GM19468 (cell line): ENCODE measurements around the gene CHKA.
A peak's percentile ranks its signal among the peaks of the same experiment; 100 is the strongest.

Experiments used
- ATAC-seq: cut with Tn5 transposase; IDR thresholded peaks from one replicate; pipeline ENCODE4 v1.9.1; 2021; ENCODE audit warnings: mild to moderate bottlenecking, moderate library complexity, moderate number of reproducible peaks; ENCODE audit not compliant: unreplicated experiment; ENCODE audit errors: extremely low read depth

The CHKA gene

DNA sequence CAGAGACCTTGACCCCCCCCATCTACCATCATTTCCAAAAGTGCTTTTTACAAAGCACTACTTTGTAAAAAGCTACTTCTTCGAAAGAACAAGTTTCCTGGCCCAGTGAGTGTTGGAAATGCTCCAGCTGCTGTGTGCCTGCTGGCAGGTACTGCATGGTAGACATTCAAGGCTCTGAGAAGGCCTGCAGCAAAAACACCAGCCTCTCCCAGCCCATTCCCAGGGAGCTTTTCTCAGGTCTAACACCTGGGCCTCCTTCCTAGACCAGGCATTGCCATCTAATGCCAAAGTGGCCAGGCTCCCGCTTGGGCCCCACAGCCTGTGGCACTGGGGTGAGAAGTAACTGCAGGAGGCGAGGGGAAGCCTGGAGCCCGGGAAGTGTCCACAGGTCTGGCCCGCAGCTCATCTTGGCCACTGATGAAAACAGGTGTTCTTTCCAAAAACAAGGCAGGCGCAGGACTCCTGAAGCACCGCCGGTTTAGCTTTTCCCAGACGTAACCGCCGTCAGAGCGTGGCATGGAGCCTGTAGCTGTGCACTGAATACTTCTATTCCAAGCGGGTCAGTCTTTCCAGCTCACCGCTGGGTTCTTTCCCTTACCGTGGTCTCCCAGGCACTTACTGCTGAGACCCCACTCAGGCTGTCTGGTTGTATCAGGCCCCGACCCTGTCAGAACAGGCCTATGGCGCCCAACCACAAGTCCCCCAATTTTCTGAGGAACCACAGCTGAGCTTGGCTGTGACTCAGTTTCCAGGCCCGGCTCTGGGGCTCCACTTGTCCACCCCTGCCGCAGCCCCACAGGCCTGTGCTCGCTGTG is 83.6 kb downstream of the CHKA start:
- no peak for ATAC-seq

DNA sequence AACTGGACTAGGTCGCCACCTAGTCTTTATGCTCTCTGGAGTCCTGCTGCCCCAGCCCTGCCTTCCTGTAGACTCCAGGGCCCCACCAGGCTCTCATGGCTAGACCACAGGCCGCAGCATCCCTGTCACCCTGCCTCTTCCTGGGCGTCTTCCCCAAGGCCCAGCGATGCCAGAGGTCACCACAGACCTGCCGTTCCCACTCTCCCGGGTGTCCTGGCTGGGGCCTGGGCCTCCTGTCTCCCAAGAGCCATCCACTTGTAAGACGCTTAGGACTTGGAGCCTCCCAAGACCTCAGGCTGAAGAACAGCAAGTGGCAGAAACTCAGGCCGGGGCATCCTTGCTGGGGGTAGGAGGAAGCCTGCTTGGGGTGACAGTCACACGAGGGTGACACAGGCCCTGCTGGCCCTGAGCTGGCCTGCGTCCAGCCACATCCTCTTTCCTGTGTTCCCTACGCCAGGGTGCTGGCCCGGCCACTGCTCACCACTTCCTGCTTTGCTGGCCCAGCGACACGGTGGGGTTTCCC is 84.4 kb downstream of the CHKA start:
- ATAC-seq, result no peak

DNA sequence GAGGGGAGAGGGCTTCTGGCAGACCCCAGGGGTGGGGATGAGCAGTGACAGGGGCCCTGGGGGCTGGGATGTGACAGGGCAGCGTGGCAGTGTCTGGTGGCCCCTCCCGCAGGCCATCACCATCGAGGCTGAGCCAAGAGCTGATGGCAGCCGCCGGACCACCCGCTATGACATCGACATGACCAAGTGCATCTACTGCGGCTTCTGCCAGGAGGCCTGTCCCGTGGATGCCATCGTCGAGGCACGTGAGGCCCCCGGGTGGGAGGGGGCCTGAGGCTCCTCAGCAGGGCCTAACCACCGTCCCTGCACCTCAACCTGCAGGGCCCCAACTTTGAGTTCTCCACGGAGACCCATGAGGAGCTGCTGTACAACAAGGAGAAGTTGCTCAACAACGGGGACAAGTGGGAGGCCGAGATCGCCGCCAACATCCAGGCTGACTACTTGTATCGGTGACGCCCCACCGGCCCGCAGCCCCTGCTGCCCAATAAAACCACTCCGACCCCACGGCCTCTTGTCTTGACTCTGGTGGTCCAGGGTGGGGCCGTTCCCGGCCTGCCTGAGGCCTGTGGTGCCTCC is 85.0 kb downstream of the CHKA start:
- ATAC-seq, result no peak

DNA sequence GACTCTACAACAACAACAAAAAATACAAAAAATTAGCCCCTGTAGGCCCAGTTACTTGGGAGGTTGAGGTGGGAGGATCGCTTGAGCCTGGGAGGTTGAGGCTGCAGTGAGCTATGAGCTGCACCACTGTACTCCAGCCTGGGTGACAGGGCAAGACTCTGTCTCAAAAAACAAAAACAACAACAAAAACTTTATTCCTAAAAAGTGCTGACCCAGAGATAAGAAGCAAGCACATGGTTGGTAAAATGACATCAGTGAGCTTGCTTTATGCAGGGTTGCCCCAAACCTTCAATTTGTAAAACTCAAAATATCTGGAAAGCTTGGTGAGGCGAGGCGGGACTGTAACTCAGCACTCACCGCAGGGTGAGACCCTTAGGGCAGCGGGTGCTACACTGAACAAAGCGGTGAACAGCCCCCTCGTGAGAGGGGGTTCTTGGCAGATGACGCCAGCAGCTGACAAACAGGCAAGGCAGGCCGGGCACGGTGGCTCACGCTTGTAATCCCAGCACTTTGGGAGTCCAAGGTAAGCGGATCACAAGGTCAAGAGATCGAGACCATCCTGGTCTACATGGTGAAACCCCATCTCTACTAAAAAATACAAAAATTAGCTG is 85.8 kb downstream of the CHKA start:
- no peak for ATAC-seq

DNA sequence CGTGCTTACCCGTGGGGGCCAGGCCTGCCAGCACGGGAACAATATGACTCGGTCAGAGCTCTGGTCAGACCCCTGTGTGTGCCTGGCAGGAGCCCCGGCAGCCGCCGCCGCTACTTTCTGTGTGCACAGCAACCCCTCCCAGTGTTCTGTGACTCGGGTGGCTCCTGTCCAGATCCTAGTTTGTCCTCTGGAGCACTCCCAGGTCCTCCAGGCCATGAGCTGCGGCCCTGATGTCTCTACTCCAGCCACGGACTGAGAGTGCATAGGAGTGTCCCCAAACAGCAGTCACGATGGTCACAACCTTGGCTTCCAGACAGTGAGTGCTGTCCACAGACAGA is 87.5 kb downstream of the CHKA start:
- no peak for ATAC-seq

DNA sequence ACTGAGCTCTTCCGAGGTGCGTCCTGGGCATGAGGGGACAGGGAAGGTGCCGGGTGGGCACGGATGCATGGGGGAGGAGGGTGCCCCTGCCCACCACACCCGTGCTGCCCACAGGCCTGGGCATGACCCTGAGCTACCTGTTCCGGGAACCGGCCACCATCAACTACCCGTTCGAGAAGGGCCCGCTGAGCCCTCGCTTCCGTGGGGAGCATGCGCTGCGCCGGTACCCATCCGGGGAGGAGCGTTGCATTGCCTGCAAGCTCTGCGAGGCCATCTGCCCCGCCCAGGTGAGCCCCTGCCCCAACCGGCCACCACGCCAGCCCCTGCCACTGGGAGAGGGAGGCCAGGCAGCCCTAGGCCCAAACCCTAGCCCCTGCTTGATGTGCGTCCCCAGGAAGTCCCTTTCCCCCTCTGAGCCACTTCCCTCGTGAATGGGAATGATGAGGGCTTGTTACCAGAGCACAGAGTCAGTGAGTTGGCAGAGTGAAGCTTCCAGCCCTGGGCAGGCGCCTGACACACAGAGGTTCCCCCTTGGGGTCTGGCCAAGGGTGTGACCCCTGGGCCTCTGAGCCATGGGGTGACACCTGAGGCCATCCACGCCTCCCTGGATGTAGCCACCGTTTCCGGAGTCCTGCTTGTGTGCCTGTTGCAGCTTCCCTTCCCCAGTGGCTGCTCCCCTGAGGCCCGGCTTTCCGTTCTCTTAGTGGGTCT is 88.0 kb downstream of the CHKA start:
- ATAC-seq, result no peak

DNA sequence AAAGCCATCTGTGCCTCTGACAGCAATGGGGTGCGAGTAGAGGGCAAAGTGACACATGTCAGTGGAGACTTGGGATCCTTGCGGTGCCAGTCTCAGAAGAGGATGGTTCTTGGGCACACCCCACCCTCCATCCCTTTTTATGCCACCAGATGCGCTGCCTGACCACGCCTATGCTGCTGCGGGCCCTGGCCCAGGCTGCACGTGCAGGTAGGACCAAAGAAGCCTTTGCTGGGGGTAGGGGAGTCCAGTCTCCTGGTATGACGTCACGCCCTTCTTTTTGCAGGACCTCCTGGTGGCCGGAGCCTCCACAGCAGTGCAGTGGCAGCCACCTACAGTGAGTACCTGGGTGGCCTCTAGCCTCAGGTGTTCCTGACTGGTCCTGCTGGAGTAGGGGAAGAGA is 89.2 kb downstream of the CHKA start:
- no peak for ATAC-seq

DNA sequence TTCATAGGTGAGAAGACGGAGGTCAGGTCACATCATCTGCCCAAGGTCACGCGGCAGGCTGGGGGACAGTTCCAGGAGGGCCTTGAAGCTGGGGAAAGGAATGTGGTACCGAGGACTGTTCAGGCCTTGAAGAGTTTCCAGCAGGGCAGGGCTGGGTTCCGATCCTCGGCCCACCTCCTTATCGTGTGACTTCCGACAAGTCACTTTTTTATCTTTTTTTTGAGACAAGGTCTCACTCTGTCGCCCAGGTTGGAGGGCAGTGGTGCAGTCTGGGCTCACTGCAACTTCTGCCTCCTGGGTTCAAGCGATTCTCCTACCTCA is 90.1 kb downstream of the CHKA start:
- ATAC-seq, result no peak

DNA sequence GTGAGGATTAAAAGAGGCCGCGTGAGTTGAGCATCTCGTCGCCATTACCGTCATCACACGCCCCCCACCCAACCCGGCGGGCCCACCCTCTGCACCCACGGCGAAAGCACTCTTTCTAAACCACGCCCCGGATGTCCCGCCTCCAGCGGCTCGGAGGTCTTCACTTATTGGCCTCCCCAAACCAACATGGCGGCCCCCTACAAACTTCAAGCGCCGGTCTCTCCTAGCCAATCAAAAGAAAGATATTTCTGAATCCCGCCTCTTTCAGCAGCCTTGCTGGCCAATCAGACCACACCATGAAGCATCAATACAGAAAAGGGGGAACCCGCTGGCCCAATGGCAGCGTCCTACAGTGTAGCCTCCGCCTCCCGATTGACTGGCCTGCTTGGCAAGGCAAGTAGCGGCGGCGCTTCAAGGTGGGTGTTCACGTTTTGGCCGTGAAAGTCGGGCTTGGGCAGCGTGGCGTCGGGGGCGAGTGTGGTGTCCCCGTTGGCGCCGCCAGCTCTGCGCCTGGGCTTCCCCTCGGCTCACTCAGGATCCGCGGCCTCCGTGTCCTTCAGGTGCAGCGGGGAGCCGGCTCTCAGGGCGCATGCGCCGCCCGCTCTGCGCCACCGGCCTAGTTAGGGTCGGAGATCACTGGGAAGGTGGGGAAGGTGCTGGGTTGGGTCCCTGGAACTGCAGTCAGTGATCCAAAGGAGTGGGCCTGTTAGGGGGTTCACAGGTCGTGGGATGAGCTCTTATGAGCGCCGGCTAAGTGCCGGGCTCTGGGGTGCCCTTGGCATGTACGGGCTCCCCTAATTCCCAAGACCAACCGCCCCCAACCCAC is 90.7 kb downstream of the CHKA start, which contains the start of gene NDUFS8:
TSS of gene NDUFS8 (plus strand) at position 364 of the 826 bp plus-strand sequence. CDS start 1,471 bp downstream, outside the sequence.
- peak; percentile 89 for ATAC-seq

DNA sequence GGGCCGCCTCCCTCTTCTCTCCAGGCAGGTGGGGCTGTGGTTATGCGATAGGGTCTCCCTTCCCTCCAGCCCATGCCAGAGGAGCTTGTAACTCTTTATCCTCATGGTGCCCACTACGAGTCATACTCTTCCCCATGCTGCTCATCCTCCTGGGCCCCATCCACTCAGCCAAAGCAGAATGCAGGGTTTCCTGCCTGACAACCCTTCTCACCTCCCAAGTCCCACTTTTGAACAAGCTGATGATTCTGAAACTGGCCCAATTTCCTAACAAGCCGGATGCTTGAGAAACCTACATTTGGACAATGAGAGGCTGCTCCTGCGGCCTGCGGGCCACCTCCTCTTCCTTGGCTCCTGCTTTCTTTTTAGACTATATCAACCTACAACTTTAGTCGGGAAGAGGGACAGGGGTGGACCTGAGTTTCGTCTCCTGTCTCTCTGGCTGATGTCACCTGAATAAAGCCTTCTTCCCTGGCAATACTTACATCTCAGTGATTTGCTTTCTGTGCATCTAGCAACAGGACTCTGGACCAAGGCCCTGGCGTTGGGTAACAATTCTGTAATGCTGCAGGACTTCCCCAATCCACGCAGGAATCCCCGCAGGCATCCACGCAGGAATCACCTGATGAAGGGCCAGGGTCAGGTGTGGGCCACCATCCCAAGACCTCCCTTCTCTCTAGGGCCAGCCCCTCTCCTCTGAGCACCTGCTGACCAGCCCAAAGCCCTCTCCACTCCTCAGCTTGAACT is 92.2 kb downstream of the CHKA start:
- ATAC-seq, result no peak

DNA sequence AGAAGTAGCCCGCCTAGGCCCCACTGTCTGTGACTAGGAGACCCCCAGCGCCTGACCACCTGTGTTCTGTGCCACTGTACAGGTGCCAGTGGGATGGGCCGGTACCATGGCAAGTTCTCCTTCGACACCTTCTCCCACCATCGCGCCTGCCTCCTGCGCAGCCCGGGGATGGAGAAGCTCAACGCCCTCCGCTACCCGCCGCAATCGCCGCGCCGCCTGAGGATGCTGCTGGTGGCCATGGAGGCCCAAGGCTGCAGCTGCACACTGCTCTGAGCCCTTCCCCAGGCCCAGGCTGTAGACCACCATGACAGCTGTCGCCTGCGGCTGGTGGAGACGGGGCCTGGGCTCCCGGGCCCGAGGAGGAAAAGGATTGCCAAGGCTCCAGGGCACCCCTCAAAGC is 93.5 kb downstream of the CHKA start:
- ATAC-seq, result no peak

DNA sequence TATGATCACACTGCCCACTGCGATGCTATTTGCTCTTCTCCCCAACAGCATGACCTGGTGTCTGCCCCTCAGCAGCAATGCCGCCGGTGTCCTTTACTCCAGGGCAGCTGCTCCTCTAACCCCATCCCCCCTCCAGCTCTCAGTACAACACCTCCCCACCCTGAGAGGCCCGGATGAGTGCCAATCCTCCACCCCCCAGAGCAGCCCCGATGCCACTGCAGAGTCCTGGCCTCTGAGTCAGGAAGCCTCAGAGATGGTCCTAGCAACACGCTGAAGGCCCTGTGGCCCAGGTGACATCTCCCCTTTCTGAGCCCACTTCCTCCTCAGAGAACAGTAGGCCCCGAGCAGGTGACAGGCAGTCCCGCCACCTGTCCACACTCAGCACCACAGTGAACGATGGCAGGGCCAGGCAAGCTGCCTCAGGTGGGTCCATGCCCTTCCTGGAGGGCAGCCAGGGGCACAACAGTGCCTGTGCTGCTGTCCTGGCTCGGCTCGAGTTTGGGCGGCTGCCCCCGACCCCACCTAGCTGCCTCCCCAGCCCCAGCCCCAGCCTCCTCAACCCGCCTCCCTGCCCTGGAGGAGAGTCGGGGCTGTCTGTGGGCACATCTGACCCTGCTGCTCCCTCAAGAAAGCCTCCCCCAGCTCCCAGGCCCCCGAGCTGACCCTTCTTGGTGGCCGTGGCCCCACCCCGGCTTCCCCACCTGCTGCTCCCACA is 94.6 kb downstream of the CHKA start:
- ATAC-seq, result no peak

DNA sequence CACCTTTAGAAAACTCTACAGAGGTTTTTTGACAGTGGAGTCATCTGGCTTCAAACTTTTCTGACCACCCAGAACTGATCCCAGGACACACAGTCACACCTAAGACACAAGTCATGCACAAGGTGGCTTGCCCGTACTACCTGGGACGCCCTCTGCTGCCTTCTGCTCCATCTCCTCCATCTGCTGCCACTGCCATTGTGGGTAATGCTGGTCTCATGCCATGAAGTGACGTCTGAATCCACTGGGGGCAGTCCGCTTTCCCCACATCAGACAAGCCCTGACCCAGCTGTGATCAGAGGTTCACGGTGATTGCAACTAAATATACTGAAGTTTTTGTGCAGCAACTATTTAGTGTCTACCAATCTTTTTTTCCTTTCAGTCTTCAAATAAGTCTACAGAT is 96.1 kb downstream of the CHKA start:
- ATAC-seq, result no peak

DNA sequence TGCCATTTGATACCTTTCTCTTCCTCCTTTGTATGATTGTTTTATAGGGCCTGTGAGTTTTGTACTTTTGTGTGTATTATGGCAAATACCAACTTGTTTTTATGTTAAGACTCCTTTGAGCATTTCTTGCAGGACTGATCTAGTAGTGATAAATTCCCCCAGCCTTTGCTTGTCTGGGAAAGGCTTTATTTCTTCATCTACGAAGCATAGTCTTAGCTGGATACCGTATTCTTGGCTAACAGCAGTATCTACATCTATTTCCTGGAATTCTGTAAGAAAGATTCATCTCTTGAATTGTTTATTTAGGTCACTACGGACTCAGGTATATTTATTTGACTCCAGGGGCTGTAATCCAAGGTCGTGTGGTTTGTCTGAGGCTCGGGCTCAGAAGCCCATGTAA is 96.7 kb downstream of the CHKA start:
- no peak for ATAC-seq

DNA sequence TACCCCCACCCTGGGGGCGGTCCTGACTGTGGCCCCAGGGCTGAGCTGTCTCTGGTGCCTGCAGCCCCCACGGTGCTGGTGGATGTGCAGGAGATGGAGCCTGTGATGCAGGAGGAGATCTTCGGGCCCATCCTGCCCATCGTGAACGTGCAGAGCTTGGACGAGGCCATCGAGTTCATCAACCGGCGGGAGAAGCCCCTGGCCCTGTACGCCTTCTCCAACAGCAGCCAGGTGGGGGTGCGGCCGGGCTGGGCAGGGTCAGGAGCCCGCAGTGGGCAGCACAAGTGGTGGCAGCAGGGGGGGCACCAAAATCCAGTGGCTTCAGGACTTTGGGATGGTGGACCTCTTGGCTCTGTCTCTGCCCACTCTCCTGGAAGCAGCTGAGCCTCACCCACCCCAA is 98.7 kb downstream of the CHKA start:
- ATAC-seq, result no peak

DNA sequence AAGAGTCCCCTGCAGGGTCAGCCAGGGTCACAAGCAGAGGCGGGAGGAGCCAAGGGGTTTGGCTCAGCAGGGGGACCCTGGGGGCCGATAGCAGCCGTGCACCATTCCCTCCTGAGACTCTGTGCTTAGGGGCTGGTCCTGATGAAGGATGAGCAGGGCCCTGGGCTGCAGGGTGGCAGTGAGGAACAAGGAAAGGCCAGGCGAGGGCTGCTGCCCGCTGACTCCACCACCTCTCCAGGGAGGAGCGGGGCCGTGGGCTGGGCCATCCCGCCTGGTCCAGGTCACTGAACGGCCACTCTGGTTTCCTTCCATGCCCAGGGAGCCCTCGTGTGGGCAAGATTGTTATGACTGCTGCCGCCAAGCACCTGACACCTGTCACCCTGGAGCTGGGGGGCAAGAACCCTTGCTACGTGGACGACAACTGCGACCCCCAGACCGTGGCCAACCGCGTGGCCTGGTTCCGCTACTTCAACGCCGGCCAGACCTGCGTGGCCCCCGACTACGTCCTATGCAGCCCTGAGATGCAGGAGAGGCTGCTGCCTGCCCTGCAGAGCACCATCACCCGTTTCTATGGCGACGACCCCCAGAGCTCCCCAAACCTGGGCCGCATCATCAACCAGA is 99.9 kb downstream of the CHKA start:
- no peak for ATAC-seq

DNA sequence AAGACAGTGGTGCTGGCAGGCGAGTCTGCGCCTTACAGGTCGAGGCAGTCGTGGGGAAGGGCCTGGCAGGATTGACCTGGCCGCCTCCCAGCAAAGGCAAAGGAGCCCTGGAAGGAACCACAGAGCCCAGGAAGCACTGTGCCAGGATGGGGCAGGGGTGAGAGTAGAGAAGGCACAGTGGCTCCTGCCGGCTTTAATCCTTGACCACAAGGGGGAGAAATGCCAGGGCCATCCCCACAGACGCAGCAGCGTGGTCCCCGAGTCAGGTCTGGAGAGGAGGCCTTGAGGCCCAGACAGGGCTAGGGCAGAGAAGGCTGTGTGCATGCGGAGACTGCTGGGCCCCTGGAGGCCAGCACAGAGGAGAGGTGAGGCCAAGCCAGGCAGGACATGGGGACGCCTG is 100.6 kb downstream of the CHKA start:
- no peak for ATAC-seq

DNA sequence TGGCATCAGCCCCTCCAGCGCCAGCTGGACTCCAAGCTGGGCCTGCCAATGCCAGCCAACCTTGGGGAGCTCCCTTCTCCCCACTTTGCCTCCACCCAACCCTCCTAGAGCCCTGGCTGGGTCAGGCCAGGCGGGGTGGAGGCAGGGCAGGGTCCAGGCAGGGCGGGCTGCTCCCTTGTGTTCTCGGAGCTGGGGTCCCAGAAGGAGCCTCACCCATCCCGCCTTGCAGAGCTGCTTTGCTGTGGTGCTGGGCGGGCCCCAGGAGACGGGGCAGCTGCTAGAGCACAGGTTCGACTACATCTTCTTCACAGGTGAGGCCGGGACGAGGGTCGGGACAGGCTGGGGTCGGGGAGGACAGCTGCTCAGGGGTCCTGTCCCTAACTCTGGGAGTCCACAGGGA is 101.7 kb downstream of the CHKA start:
- no peak for ATAC-seq
